ENCODE results near the gene TMOD1.
A peak's percentile ranks its signal among the peaks of the same experiment; 100 is the strongest.
"Not testable (repeated sequence)": the region's sequence is repeated elsewhere in the genome, so short reads cannot be mapped to it uniquely, and the experiment has no call there.

Gene TMOD1

GRCh38 chr9:97478301-97478981, 23.0 kb upstream of the TMOD1 start:
- TF ChIP-seq POLR2A (IDR thresholded peaks at IDR 0.05; ENCODE audit: low read depth, low read length), result no peak
- no peak for TF ChIP-seq TAF1 (IDR thresholded peaks at IDR 0.05; ENCODE audit: borderline replicate concordance, low read depth, low read length)
- TF ChIP-seq POLR2AphosphoS5 (IDR thresholded peaks at IDR 0.05; ENCODE audit: low read depth, low read length), result no peak
- DNase-seq (ENCODE audit: insufficient read length) (no peak), FAIRE-seq (no peak)

- FAIRE-seq, result no peak
These were observed 21.8 kb upstream of the TMOD1 start for GRCh38 chr9:97479496-97480159.

GRCh38 chr9:97480174-97480573, 21.3 kb upstream of the TMOD1 start:
- FAIRE-seq (no peak), DNase-seq (ENCODE audit: insufficient read length) (no peak)
- TF ChIP-seq POLR2A (IDR thresholded peaks at IDR 0.05; ENCODE audit: low read depth, low read length) (no peak), POLR2AphosphoS5 (IDR thresholded peaks at IDR 0.05; ENCODE audit: low read depth, low read length) (no peak), TAF1 (IDR thresholded peaks at IDR 0.05; ENCODE audit: borderline replicate concordance, low read depth, low read length) (no peak)

More at GRCh38 chr9:97479496-97480159, 21.8 kb upstream of the TMOD1 start:
- TF ChIP-seq TAF1 (IDR thresholded peaks at IDR 0.05; ENCODE audit: borderline replicate concordance, low read depth, low read length), result no peak
- TF ChIP-seq POLR2AphosphoS5 (IDR thresholded peaks at IDR 0.05; ENCODE audit: low read depth, low read length), result no peak
- DNase-seq (ENCODE audit: insufficient read length), result no peak

GRCh38 chr9:97480749-97481148, 20.7 kb upstream of the TMOD1 start:
- FAIRE-seq (no peak), DNase-seq (ENCODE audit: insufficient read length) (no peak)
- no peak for TF ChIP-seq POLR2A (IDR thresholded peaks at IDR 0.05; ENCODE audit: low read depth, low read length)
- TF ChIP-seq TAF1 (IDR thresholded peaks at IDR 0.05; ENCODE audit: borderline replicate concordance, low read depth, low read length), result no peak
- no peak for TF ChIP-seq POLR2AphosphoS5 (IDR thresholded peaks at IDR 0.05; ENCODE audit: low read depth, low read length)

- DNase-seq (ENCODE audit: insufficient read length) (no peak), FAIRE-seq (no peak)
- TF ChIP-seq TAF1 (IDR thresholded peaks at IDR 0.05; ENCODE audit: borderline replicate concordance, low read depth, low read length), result no peak
- no peak for TF ChIP-seq POLR2AphosphoS5 (IDR thresholded peaks at IDR 0.05; ENCODE audit: low read depth, low read length)
- no peak for TF ChIP-seq POLR2A (IDR thresholded peaks at IDR 0.05; ENCODE audit: low read depth, low read length)
These were observed 17.3 kb upstream of the TMOD1 start for GRCh38 chr9:97484134-97484533.

GRCh38 chr9:97487107-97487506, 14.4 kb upstream of the TMOD1 start:
- DNase-seq (ENCODE audit: insufficient read length) (no peak), FAIRE-seq (no peak)
- TF ChIP-seq POLR2A (IDR thresholded peaks at IDR 0.05; ENCODE audit: low read depth, low read length), result no peak
- TF ChIP-seq TAF1 (IDR thresholded peaks at IDR 0.05; ENCODE audit: borderline replicate concordance, low read depth, low read length), result no peak
- TF ChIP-seq POLR2AphosphoS5 (IDR thresholded peaks at IDR 0.05; ENCODE audit: low read depth, low read length), result no peak

- FAIRE-seq (no peak), DNase-seq (ENCODE audit: insufficient read length) (no peak)
- TF ChIP-seq POLR2A (IDR thresholded peaks at IDR 0.05; ENCODE audit: low read depth, low read length) (no peak), TAF1 (IDR thresholded peaks at IDR 0.05; ENCODE audit: borderline replicate concordance, low read depth, low read length) (no peak)
These were observed 13.6 kb upstream of the TMOD1 start for GRCh38 chr9:97487861-97488260.

GRCh38 chr9:97491216-97491999, 10.1 kb upstream of the TMOD1 start:
- TF ChIP-seq POLR2AphosphoS5 (IDR thresholded peaks at IDR 0.05; ENCODE audit: low read depth, low read length), result no peak
- TF ChIP-seq POLR2A (IDR thresholded peaks at IDR 0.05; ENCODE audit: low read depth, low read length), result no peak
- no peak for TF ChIP-seq TAF1 (IDR thresholded peaks at IDR 0.05; ENCODE audit: borderline replicate concordance, low read depth, low read length)
- no peak for DNase-seq (ENCODE audit: insufficient read length)
- FAIRE-seq, result peak; percentile 40

- DNase-seq (ENCODE audit: insufficient read length); FAIRE-seq: not testable (repeated sequence)
These were observed 3.7 kb upstream of the TMOD1 start for GRCh38 chr9:97497558-97498375.

- DNase-seq (ENCODE audit: insufficient read length); FAIRE-seq: not testable (repeated sequence)
These were observed 2.6 kb upstream of the TMOD1 start for GRCh38 chr9:97498846-97499245.

- TF ChIP-seq POLR2AphosphoS5 (IDR thresholded peaks at IDR 0.05; ENCODE audit: low read depth, low read length) (no peak), POLR2A (IDR thresholded peaks at IDR 0.05; ENCODE audit: low read depth, low read length) (no peak), TAF1 (IDR thresholded peaks at IDR 0.05; ENCODE audit: borderline replicate concordance, low read depth, low read length) (no peak)
- DNase-seq (ENCODE audit: insufficient read length) (no peak), FAIRE-seq (no peak)
These were observed 1.2 kb upstream of the TMOD1 start for GRCh38 chr9:97500263-97500662.
